PFSK-1 (cell line): ENCODE measurements around the gene ARPC4.

Experiments used
- FOXP2 ChIP-seq: optimal IDR thresholded peaks from 2 replicates; pipeline ENCODE3; 2011; ENCODE audit warnings: borderline replicate concordance, control low read depth, inconsistent platforms; ENCODE audit not compliant: insufficient read depth; ENCODE audit errors: extremely low read length, extremely low read depth
- POLR2AphosphoS5 ChIP-seq: IDR thresholded peaks from 2 replicates; pipeline ENCODE4 v1.6.1; 2012; ENCODE audit warnings: low read depth, mild to moderate bottlenecking, control low read depth, low read length, moderate library complexity
- REST ChIP-seq, 2 experiments: IDR thresholded peaks; 2 replicates each; pipeline versions ENCODE4 v1.6.1 to v1.8.0; 2011 to 2012; ENCODE audit warnings: low read depth in 2 of 2, low read length in 2 of 2, control low read depth in 1 of 2, inconsistent platforms in 1 of 2, mild to moderate bottlenecking in 1 of 2, moderate library complexity in 1 of 2; ENCODE audit not compliant: insufficient read depth in 1 of 2
- SIN3A ChIP-seq: IDR thresholded peaks from 2 replicates; pipeline ENCODE4 v1.6.1; 2012; ENCODE audit warnings: mild to moderate bottlenecking, low read length, moderate library complexity, borderline replicate concordance; ENCODE audit not compliant: insufficient read depth
- TAF1 ChIP-seq: IDR thresholded peaks from 2 replicates; pipeline ENCODE4 v1.6.1; 2012; ENCODE audit warnings: low read length, control low read depth, borderline replicate concordance; ENCODE audit not compliant: insufficient read depth

GRCh38 chr3:9806137-9806536 lies 13.3 kb downstream of the ARPC4 start:
- TF ChIP-seq SIN3A (no peak), POLR2AphosphoS5 (no peak), TAF1 (no peak), REST (IDR thresholded peaks at IDR 0.05; ENCODE audit: insufficient read depth in 1 of 2, low read depth in 2 of 2, low read length in 2 of 2) (no peak), FOXP2 (no peak)
